Measurements from ENCODE around the gene C1orf50.
"Not testable (repeated sequence)": the region's sequence is repeated elsewhere in the genome, so short reads cannot be mapped to it uniquely, and the experiment has no call there.

Gene C1orf50

GRCh38 chr1:42766741-42767509 lies at the start of gene C1orf50, which contains the start of gene P3H1:
C1orf50 (plus strand) TSS chr1:42767249; CDS start chr1:42767312, 63 bp downstream.
P3H1 (minus strand) TSS chr1:42767028; CDS start chr1:42766971, 57 bp downstream.
- peak; percentile 99 to 100 for DNase-seq (ENCODE audit: low read depth in 2 of 2)

DNA sequence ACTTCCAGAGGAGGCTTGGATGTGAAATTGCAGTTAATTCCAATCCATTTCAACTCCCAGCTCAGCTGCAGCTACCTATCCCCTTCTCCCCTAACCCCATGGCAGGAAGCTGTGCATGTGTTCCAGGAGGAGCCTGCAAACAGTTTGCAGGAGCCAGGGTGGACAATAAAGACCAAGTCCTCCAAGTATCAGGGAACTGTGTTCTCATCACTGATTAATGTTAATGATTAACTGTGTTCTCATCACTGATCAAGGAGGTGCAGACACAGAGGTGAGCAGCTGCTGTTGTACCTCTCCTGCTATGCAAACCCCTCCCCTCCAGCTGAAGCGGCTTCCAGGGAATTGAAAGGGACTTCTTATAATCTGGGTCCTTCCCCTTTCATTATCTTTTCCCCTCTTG lies 46.2 kb upstream of the C1orf50 start:
- no peak for DNase-seq (ENCODE audit: low read depth in 2 of 2)

- DNase-seq (ENCODE audit: low read depth in 2 of 2): no peak
Measured at GRCh38 chr1:42721926-42722325, 45.1 kb upstream of the C1orf50 start.

GRCh38 chr1:42722403-42722802 lies 44.6 kb upstream of the C1orf50 start:
- DNase-seq (ENCODE audit: low read depth in 2 of 2): not testable (repeated sequence)

DNA sequence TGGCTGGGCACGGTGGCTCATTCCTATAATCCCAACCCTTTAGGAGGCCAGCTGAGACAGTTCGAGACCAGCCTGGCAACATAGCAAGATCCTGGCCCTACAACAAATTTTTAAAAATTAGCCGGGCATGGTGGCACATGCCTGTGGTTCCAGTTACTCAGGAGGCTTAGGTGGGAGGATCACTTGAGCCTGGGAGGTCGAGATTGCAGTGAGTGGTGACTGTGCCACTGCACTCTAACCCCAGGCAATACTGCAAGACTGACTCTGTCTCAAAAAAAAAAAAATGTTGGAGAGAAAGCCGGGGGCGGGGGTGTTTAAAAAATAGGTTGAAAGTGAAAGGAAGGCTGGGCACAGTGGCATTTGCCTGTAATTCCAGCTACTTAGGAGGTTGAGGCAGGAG lies 43.5 kb upstream of the C1orf50 start:
- DNase-seq (ENCODE audit: low read depth in 2 of 2): no peak

DNA sequence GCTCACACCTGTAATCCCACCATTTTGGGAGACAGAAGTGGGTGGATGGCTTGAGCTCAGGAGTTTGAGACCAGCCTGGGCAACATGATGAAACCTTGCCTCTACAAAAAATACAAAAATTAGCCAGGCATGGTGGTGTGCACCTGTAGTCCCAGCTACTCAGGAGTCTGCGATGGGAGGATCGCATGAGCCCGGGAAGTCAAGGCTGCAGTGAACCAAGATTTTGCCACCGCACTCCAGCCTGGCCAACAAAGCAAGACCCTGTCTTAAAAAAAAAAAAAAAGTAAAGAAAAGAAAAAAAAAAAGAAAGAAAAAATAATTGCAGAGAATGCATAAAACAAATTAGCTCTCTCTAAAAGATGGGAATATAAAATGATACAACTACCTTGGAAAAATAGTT lies 41.2 kb upstream of the C1orf50 start:
- not testable (repeated sequence) for DNase-seq (ENCODE audit: low read depth in 2 of 2)

- DNase-seq (ENCODE audit: low read depth in 2 of 2): no peak
Measured at GRCh38 chr1:42730002-42730401, 37.0 kb upstream of the C1orf50 start.

GRCh38 chr1:42730988-42731387 lies 36.1 kb upstream of the C1orf50 start:
- peak; percentile 30 to 51 for DNase-seq (ENCODE audit: low read depth in 2 of 2)

DNA sequence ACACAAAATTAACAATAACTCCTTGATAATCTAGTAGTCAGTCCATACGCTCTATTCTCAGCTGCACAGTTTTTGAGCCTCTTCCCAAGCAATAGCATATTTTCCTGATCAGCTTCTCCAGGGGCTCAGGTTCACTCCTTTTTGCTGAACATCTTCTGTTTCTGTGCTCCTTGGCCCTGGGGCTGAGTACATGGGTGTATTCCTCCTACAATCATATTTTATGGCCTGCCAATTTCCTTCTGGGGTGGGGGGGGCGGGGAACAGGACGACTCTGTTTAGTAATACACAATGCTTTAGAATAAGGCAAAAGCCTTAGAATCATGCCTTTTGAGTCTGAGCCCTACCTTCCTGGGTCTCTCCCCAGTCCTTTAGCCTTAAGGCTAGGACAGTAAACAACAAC lies 35.5 kb upstream of the C1orf50 start:
- no peak for DNase-seq (ENCODE audit: low read depth in 2 of 2)

DNA sequence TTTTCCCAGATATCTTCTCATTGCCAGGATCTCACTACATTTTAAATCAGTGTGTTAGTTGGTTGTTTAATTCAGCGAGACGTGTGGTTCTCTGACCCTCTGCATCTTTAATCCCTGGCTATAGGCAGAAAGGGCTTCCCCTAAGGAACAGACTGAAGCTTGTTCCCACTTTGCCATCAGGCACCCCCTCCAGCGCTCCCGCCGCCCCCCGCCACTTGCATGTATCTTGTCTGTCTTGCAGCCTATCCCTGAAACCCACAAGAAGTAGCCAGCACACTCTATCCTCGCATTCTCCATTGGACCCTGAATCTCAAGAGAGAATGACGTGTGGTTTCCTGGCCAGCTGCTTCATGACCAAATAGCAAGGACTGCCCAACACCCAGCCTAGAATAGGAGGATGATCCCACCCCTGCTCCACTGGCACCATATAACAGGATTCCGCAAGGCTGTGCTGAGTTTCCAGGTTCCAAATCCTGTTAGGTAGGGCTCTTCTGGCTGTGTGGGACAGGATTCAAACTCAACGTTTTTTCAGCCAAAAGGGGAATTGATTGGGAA lies 34.8 kb upstream of the C1orf50 start:
- no peak for DNase-seq (ENCODE audit: low read depth in 2 of 2)

- DNase-seq (ENCODE audit: low read depth in 2 of 2): no peak
Measured at GRCh38 chr1:42733415-42734200, 33.4 kb upstream of the C1orf50 start.

DNA sequence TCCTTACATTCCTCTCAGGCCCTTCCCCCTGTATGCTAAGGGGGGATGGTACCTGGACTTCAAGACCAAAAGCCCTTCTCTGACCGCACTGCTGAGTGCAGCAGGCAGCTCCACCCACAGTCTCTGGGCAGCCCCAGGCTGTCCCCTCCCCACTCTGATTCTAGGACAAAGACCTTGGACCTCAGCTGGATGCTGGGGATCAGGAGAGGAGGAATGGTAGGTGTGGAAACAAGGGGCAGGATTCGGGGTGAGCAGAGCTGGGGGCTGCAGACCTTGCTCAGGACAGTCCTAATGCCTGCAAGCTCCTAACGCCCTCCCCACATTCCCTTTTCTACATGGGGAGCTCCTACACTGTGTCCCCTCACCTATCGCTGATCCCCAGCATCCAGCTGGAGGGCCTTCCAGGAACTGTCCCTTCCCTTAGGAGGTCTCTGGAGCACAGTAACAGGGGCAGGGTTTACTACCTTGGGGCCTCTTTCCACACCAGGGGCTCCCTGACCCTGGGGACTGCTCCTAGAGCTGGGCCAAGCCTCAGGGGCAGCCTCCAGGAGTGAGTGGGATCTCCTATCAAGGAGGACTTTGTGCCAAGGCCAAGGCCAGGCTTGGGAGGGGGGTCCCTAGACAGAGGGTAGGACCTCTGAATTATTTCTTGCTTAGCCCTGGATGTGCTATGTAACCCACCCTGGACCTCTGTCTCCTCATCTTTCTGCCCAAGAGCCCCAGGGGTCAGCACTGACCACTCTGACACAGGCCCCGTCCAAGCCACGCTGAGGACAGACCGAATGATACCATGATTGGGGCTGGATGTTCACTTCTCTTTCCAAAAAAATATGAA lies 32.6 kb upstream of the C1orf50 start:
- DNase-seq (ENCODE audit: low read depth in 2 of 2): no peak

- DNase-seq (ENCODE audit: low read depth in 2 of 2): no peak
Measured at GRCh38 chr1:42735056-42735455, 32.0 kb upstream of the C1orf50 start.

DNA sequence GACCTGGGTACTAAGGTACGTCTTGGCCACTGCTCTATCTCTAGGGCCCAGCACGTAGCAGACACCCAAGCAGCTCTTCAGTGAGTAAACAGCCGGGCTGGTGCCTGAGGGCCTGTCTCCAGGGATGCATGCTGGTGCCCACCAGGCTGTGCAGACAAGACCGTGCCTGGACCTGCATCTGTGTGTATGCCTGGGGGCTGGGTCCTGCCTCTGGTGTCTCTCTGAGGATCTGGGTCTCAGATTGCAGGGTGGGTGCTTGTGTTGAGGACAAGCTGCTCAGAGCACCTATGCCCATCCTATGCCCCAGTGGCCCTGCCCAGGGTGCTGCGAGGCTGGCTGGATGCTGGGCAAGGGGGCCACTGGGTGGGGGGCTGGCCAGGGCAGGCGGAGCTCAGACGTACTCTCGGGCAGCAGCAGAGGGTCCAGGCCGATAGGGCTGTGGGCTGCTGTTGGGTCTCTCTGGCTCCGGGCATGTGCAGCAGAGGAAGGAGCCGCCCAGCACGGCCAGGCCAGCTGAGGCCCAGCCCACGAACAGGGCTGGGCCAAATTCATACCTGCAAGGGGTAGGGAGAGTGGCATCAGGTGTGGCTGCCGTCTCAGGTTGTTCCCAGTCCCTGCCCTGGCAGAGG lies 31.5 kb upstream of the C1orf50 start:
- no peak for DNase-seq (ENCODE audit: low read depth in 2 of 2)

DNA sequence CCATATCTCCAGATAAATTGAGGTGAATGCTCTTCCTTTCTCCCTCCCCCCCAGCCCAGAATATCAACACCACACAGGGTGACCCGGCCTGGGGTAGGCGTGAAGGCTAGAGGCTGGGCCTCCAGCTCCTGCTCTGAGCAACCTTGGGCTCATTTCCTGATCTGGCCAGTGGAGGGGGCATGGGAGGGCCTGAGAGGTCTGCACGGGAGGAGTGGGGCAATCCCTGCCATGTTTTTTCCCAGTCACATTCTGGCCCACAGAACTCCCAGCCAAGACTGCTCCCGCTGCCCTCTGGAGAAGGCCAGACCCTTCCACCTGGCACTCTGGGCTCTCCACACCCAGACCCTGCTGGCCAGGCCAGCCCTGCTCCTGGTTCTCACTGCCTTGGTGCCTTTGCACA lies 30.9 kb upstream of the C1orf50 start:
- DNase-seq (ENCODE audit: low read depth in 2 of 2): no peak

GRCh38 chr1:42736571-42737200 lies 30.4 kb upstream of the C1orf50 start:
- DNase-seq (ENCODE audit: low read depth in 2 of 2): no peak

GRCh38 chr1:42737257-42737656 lies 29.8 kb upstream of the C1orf50 start:
- DNase-seq (ENCODE audit: low read depth in 2 of 2): no peak

DNA sequence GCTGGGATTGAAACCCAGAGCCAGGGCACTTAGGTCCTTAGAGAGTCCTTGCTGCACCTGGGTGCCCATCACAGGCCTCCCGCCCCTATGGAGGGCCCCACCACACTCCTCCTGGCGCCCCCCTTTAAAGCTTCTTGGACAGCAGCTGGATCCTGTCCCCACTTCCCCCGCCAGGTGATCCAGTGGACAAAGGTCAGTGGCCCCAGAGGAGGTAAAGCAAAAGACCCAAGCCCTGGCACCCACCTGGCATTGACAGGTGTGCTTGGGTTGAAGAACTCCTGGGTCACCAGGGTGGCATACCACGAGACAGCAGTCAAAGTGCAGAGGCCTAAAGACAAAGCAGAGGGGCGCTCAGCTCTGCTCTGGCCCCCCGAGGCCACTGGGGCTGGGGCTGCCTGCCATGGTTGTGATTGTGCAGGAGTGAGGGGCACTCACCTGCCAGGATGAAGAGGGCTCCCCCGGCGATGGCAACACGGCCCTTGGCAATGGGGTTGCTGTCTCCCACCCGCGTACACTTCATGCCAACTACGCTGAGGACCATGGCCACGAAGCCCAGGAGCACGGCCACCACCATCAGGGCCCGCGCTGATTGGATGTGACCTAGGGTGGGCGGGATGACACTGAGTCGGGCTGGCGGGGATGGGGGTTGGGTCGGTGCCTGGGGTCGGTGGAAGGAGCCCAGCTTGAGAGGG lies 28.9 kb upstream of the C1orf50 start:
- no peak for DNase-seq (ENCODE audit: low read depth in 2 of 2)

DNA sequence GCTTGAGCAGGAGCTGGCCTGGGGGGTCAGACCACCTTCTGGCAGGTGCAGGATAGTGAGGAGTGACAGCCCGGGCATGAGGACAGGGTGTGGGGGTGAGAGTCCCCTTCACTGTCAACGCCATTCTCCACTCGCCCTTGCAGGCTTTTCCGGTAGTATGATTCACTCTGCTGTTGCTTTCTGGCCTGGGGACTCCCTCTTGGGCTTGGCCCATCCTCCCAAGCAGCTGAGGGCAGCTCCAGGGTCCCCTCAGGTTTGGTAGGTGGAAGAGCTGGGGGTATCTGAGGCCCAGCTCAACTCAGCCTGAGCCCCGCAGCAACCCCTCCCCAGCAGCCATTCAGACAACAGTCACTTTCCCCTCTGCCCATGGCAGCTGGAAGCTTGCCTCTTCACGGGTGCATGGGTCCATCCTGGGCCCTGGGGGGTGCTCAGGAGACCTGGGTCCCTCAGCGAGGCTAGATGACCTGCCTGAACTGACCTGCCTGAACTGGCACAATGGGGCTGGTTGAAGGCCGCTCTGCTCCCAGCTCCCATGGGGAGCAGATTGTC lies 28.3 kb upstream of the C1orf50 start:
- DNase-seq (ENCODE audit: low read depth in 2 of 2): no peak

Data from stimulated activated CD8-positive, alpha-beta memory T cell treated with anti-CD3 and anti-CD28 coated beads, Interleukin-2, amount 100 ng/mL, for 48 hours (primary cell).